K562 (cell line): ENCODE results near the gene MCF2.
"Not testable (repeated sequence)": the region's sequence is repeated elsewhere in the genome, so short reads cannot be mapped to it uniquely, and the experiment has no call there.

Source experiments
- CHD4 ChIP-seq: fragments of 200-600 bp; sonication (generic); IDR thresholded peaks from 3 replicates; pipeline ENCODE4 v1.6.1; 2012; ENCODE audit warnings: low read depth, mild to moderate bottlenecking, mixed read lengths, low read length, inconsistent platforms; ENCODE audit not compliant: insufficient read depth, insufficient replicate concordance, poor library complexity, severe bottlenecking
- MBD1 ChIP-seq: fragments of 250-450 bp; sonication (Bioruptor Pico); IDR thresholded peaks from 2 replicates; pipeline ENCODE4 v1.8.0; 2022; ENCODE audit warnings: inconsistent platforms
- NFRKB ChIP-seq: fragments of 450-650 bp; IDR thresholded peaks from 2 replicates; pipeline ENCODE4 v1.6.1; 2016; ENCODE audit warnings: low read depth
- NR2C2 ChIP-seq, 2 experiments: fragments of 200-800 bp in 1 of 2; sonication (Bioruptor generic) in 1 of 2; sonication (generic) in 1 of 2; formaldehyde crosslinking in 1 of 2; IDR thresholded peaks; 2 replicates each; pipeline versions ENCODE4 v1.6.1 to v1.8.0; 2016 to 2022; ENCODE audit warnings: mild to moderate bottlenecking in 1 of 2, missing compliant biosample characterization in 1 of 2, missing genetic modification characterization in 1 of 2, missing genetic modification reagents in 1 of 2
- NR2F6 ChIP-seq: fragments of 450-650 bp; formaldehyde crosslinking; IDR thresholded peaks from 2 replicates; pipeline ENCODE4 v1.4.0; 2020; ENCODE audit warnings: mild to moderate bottlenecking
- OTX1 ChIP-seq: fragments of 450-650 bp; formaldehyde crosslinking; IDR thresholded peaks from 2 replicates; pipeline ENCODE4 v1.4.0; 2022; ENCODE audit warnings: mild to moderate bottlenecking
- SPI1 ChIP-seq: IDR thresholded peaks from 2 replicates; pipeline ENCODE4 v1.6.1; 2011; ENCODE audit warnings: low read depth, low read length, control low read depth, borderline replicate concordance
- TF ChIP-seq, protein P1 (sequence below), 2 experiments: fragments of 450-650 bp in 1 of 2; sonication (generic) in 1 of 2; formaldehyde crosslinking; conservative IDR thresholded peaks; 2 replicates each; pipeline versions ENCODE4 v1.4.0 to v1.8.1; 2020 to 2022; ENCODE audit warnings: mild to moderate bottlenecking in 1 of 2, missing genetic modification reagents in 1 of 2
- TF ChIP-seq, protein P2 (sequence below), 2 experiments: IDR thresholded peaks in 1 of 2; conservative IDR thresholded peaks in 1 of 2; 2 replicates each; pipeline ENCODE4 v1.6.1; 2016; ENCODE audit warnings: low read depth in 2 of 2, mild to moderate bottlenecking in 1 of 2, missing compliant biosample characterization in 1 of 2, missing genetic modification characterization in 1 of 2, moderate library complexity in 1 of 2

DNA sequence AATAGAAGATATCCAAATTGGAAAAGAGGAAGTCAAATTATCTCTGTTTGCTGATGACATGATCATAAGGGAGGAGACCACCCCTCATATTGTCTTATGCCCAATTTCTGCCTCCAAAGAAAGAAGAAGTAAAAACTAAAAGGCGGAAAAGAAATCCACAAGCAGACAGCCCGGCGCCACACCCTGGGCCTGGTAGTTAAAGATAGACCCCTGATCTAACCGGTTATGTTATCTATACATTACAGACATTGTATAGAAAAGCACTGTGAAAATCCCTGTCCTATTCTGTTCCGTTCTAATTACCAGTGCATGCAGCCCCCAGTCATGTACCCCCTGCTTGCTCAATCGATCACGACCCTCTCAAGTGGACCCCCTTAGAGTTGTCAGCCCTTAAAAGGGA lies 22.8 kb downstream of the MCF2 start:
- TF ChIP-seq OTX1 (CRISPR knock-in tag); NR2F6 (CRISPR knock-in tag); NFRKB; NR2C2 (CRISPR knock-in tag; IDR thresholded peaks at IDR 0.05); NR2C2 (tag; IDR thresholded peaks at IDR 0.05); CHD4; MBD1: not testable (repeated sequence)
- TF ChIP-seq, protein P1, sequence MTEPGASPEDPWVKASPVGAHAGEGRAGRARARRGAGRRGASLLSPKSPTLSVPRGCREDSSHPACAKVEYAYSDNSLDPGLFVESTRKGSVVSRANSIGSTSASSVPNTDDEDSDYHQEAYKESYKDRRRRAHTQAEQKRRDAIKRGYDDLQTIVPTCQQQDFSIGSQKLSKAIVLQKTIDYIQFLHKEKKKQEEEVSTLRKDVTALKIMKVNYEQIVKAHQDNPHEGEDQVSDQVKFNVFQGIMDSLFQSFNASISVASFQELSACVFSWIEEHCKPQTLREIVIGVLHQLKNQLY (CRISPR knock-in tag; conservative IDR thresholded peaks at IDR 0.05), result not testable (repeated sequence)
- 0 out of 2 replicates have a peak, but pooled peaks have one; percentile 3 for TF ChIP-seq SPI1
- TF ChIP-seq, protein P2, sequence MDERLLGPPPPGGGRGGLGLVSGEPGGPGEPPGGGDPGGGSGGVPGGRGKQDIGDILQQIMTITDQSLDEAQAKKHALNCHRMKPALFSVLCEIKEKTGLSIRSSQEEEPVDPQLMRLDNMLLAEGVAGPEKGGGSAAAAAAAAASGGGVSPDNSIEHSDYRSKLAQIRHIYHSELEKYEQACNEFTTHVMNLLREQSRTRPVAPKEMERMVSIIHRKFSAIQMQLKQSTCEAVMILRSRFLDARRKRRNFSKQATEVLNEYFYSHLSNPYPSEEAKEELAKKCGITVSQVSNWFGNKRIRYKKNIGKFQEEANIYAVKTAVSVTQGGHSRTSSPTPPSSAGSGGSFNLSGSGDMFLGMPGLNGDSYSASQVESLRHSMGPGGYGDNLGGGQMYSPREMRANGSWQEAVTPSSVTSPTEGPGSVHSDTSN (CRISPR knock-in tag; IDR thresholded peaks at IDR 0.05; ENCODE audit: low read depth), result not testable (repeated sequence)
- TF ChIP-seq, protein P2 (tag; conservative IDR thresholded peaks at IDR 0.05; ENCODE audit: low read depth), result not testable (repeated sequence)
